HG02973 (cell line): ENCODE measurements around the gene ABHD14A.
"Not testable (repeated sequence)": the region's sequence is repeated elsewhere in the genome, so short reads cannot be mapped to it uniquely, and the experiment has no call there.

Source experiments
- ATAC-seq: cut with Tn5 transposase; IDR thresholded peaks from one replicate; pipeline ENCODE4 v1.9.1; 2021; ENCODE audit warnings: moderate library complexity; ENCODE audit not compliant: unreplicated experiment

ABHD14A gene

GRCh38 chr3:51970606-51971300 lies 4.1 kb upstream of the ABHD14A start:
- ATAC-seq, result no peak

DNA sequence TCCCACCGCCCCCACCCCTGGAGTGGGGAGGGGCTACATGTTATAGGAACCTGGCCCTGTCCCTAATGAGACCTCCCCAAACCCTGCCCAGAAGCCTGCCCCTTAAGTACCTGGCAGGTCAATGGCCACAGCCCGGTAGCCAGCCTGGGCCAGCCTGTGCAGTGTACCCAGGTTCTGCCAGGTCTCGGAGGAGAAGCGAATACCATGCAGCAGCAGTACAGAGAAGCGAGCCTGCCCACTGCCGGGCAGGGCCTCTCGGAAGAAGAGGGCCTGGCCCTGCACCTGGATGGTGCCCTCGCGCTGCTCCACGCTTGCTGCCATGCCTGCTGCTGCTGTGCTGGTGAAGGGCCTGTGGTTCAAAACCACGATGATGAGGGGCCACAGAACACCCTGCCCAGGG lies 3.5 kb upstream of the ABHD14A start:
- no peak for ATAC-seq

- peak; percentile 1 for ATAC-seq
Observed at GRCh38 chr3:51974277-51974962, 444 bp upstream of the ABHD14A start.

GRCh38 chr3:51975852-51976549 lies 1.1 kb downstream of the ABHD14A start:
- ATAC-seq, result no peak

DNA sequence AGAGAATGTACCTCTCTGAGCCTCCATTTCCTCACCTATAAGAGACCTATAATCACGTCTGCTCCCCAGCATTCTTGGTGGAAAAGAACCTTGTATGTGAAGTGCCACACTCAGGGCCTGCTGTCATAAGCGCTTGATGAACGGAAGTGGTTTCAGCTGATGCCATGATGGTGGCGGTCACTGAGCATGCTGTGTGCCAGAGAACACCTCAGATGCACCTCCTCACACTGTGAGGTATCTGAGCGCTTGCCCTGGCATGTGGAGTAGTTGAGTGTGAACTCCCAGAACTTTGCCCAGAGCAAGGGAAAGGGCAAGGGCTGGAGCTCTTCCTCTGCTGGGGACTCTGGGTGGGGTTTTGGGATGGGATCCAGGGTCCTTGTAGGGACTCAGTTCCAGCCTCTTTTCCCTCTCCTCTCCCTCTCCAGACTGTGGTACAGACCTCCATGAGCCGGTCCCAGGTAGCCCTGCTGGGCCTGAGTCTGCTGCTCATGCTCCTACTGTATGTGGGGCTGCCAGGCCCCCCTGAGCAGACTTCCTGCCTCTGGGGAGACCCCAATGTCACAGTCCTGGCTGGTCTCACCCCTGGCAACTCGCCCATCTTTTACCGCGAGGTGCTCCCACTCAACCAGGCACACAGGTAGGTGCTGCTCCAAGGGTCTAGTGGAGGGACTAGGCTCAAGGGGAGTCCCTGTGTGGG lies 2.7 kb downstream of the ABHD14A start:
- ATAC-seq, result no peak

GRCh38 chr3:51978143-51978502 lies 3.3 kb downstream of the ABHD14A start:
- no peak for ATAC-seq

DNA sequence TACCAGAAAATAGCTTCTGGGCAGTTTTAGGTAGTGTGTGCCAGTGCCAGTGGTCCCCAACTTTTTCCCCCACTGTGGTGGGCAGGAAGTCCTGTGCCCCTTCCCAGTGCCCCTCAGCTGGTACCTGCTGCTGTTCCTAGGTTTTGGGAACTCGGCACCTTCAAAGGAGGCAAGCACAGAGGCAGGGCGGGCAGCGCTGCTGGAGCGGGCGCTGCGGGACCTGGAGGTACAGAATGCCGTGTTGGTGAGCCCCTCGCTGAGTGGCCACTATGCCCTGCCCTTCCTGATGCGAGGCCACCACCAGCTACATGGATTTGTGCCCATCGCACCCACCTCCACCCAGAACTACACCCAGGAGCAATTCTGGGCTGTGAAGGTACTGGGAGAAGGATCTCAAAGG lies 5.4 kb downstream of the ABHD14A start:
- no peak for ATAC-seq

- ATAC-seq, result peak; percentile 28
Observed at GRCh38 chr3:51982352-51982837, 7.5 kb downstream of the ABHD14A start.

- peak; percentile 58 for ATAC-seq
Observed at GRCh38 chr3:51982838-51983577, 8.1 kb downstream of the ABHD14A start, which contains the start of gene ACY1. TSS of gene ACY1 (plus strand) at chr3:51983535. CDS start at chr3:51984065, 530 bp downstream.

- ATAC-seq, result no peak
Observed at GRCh38 chr3:51983578-51984268, 8.9 kb downstream of the ABHD14A start.

DNA sequence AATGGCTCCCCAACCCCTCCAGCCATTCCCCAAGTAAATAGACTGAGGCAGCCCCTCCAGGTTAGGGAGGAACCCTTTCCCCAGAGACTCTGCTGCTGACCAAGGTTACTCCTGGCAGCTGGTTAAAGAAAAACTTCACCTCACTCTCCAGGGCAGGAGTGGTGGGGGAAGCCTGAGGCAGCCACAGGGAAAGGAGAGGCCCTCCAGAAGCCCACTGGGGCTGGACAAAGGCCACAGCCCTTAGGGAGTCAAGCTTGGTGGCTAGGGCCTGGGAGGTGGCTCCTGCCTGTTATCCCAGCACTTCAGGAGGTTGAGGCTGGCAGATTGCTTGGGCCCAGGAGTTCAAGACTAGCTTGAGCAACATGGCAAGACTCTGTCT lies 9.4 kb downstream of the ABHD14A start:
- no peak for ATAC-seq

- no peak for ATAC-seq
Observed at GRCh38 chr3:51985063-51985462, 10.2 kb downstream of the ABHD14A start.

DNA sequence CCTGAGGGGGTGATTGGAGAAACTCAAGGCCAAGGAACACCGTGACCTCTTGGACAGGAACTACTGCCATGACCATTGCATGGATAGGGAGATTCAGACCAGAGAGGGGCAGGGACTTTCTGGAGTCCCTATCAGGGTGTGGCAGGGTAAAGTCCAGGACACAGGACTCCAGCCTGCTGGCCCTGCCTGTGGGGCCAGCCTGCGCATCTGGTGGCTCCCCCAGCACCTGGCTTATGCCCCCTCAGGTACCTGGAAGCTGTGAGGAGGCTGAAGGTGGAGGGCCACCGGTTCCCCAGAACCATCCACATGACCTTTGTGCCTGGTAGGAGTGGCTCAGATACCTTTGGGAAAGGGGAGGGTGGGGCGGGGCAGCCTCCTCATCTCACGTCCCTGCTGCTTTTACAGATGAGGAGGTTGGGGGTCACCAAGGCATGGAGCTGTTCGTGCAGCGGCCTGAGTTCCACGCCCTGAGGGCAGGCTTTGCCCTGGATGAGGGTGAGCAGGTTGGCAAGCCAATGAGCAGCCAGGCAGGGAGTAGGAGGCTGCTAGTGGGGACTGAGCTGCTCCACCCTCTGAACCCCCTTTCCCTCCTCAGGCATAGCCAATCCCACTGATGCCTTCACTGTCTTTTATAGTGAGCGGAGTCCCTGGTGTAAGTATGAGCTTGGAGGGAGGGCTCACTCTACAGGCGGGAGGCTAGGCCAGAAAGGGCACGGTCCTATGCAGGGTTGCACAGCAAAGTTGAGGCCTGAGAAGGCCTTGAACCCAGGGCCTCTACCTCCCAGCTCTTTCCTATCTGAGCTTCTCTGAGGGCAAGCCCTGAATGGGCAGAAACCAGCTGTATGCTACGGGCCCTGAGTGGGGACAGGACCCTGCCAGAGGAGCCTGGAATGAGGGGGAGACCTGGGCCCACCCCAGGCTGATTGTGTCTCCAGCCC lies 11.4 kb downstream of the ABHD14A start:
- no peak for ATAC-seq

DNA sequence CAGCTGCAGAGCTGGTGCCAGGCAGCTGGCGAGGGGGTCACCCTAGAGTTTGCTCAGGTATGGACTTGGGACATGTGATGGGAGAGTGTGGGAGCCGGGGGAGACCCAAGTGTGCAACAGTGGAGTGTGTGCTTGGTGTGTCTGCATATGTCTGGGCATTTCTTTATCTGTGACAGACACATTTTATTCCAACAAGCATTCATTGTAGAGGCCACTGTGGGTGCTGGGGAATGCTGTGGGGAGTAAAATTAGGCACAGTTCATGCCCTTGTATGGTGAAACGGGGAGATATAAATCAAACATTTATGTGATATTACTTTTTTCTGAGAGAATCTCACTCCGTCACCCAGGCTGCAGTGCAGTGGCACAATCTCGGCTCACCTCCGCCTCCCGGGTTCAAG lies 12.7 kb downstream of the ABHD14A start:
- no peak for ATAC-seq

DNA sequence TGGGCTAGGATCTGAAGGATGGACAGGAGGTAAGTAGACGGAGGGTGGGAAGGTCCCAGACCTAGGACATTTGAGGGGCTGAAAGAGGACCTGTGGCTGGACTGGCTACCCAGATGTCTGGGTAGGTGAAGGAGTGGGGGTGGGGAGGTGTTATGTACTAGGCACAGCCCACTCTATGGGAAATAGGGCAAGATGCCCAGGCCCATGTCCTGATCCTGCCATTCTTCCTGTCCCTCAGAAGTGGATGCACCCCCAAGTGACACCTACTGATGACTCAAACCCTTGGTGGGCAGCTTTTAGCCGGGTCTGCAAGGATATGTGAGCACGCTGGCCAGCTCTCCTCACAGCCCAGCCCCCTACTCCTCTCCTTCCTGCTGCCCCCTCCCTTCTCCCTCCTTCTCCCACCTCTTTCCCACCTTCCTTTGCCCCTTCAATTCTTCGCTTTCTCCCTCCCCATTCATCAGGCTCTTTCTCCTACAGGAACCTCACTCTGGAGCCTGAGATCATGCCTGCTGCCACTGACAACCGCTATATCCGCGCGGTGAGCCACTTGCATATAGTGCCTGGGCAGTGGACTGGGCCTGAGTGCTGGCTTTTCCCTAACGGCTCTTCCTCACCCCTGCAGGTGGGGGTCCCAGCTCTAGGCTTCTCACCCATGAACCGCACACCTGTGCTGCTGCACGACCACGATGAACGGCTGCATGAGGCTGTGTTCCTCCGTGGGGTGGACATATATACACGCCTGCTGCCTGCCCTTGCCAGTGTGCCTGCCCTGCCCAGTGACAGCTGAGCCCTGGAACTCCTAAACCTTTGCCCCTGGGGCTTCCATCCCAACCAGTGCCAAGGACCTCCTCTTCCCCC lies 13.7 kb downstream of the ABHD14A start:
- ATAC-seq, result no peak

DNA sequence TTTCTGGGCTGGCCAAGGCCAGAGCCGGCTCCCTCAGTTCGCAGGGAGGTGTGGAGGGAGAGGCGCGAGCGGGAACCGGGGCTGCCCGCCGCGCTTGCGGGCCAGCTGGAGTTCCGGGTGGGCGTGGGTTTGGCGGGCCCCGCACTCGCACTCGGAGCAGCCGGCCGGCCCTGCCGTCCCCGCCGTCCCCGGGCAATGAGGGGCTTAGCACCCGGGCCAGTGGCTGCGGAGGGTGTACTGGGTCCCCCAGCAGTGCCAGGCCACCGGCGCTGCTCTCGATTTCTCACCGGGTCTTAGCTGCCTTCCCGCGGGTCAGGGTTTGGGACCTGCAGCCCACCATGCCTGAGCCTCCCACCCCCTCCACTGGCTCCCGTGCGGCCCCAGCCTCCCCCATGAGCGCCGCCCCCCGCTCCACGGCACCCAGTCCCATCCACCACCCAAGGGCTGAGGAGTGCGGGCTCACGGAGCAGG lies 15.7 kb downstream of the ABHD14A start:
- ATAC-seq, result not testable (repeated sequence)

DNA sequence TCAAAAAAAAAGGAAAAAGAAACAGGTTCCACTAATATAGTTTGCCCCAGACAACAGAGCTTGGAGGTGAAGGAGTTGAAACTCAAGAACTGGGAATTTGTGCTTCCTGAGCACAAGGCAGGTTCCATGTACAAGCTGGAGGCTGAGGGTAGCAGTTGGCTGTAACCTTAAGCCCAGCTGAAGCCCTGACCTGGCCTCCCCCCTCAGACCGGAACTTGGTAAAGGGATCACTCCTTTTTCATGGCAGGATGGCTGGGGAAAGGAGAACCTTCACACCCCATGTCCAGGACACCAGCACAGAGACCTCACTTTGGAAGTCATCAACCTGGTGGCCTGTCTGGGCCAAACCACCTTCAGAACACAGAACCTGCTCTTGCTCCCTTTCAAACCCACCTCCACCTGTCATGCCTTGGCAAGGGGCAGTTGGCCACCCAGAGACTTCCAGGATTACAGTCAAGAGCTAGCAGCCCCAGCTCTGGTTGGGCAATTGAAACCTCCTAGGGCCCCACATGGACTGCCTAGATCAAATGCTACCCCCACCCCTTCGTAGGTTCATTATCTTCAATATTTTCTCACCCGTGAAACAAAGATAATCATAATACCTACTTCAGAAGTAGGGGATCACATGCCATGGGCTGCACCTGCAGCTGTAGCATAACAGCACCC lies 17.3 kb downstream of the ABHD14A start:
- ATAC-seq, result no peak
